ENCODE measurements around the gene NUDT1.

The NUDT1 gene

GRCh38 chr7:2205036-2205780 lies 36.8 kb upstream of the NUDT1 start:
- DNase-seq (ENCODE audit: low read depth): no peak

- no peak for DNase-seq (ENCODE audit: low read depth)
These were observed 33.3 kb upstream of the NUDT1 start for GRCh38 chr7:2208712-2209111.

- peak; percentile 29 for DNase-seq (ENCODE audit: low read depth)
These were observed 32.7 kb upstream of the NUDT1 start for GRCh38 chr7:2209146-2209960.

- DNase-seq (ENCODE audit: low read depth): no peak
These were observed 32.1 kb upstream of the NUDT1 start for GRCh38 chr7:2209961-2210323.

- DNase-seq (ENCODE audit: low read depth): no peak
These were observed 31.3 kb upstream of the NUDT1 start for GRCh38 chr7:2210551-2211258.

GRCh38 chr7:2211259-2211880 lies 30.7 kb upstream of the NUDT1 start:
- no peak for DNase-seq (ENCODE audit: low read depth)

- DNase-seq (ENCODE audit: low read depth): no peak
These were observed 30.1 kb upstream of the NUDT1 start for GRCh38 chr7:2211926-2212325.

- DNase-seq (ENCODE audit: low read depth): no peak
These were observed 29.1 kb upstream of the NUDT1 start for GRCh38 chr7:2212906-2213305.

- DNase-seq (ENCODE audit: low read depth): no peak
These were observed 28.3 kb upstream of the NUDT1 start for GRCh38 chr7:2213551-2214215.

GRCh38 chr7:2214636-2215035 lies 27.4 kb upstream of the NUDT1 start:
- DNase-seq (ENCODE audit: low read depth): no peak

- DNase-seq (ENCODE audit: low read depth): no peak
These were observed 26.2 kb upstream of the NUDT1 start for GRCh38 chr7:2215851-2216250.

- no peak for DNase-seq (ENCODE audit: low read depth)
These were observed 24.8 kb upstream of the NUDT1 start for GRCh38 chr7:2217206-2217605.

- DNase-seq (ENCODE audit: low read depth): no peak
These were observed 24.1 kb upstream of the NUDT1 start for GRCh38 chr7:2217716-2218443.

GRCh38 chr7:2218444-2218785 lies 23.6 kb upstream of the NUDT1 start:
- DNase-seq (ENCODE audit: low read depth): no peak

GRCh38 chr7:2219136-2219535 lies 22.9 kb upstream of the NUDT1 start:
- DNase-seq (ENCODE audit: low read depth): no peak

- DNase-seq (ENCODE audit: low read depth): no peak
These were observed 22.4 kb upstream of the NUDT1 start for GRCh38 chr7:2219606-2220005.

- no peak for DNase-seq (ENCODE audit: low read depth)
These were observed 22.0 kb upstream of the NUDT1 start for GRCh38 chr7:2220030-2220429.

- DNase-seq (ENCODE audit: low read depth): no peak
These were observed 21.5 kb upstream of the NUDT1 start for GRCh38 chr7:2220506-2220905.

- DNase-seq (ENCODE audit: low read depth): no peak
These were observed 21.1 kb upstream of the NUDT1 start for GRCh38 chr7:2220954-2221353.

- no peak for DNase-seq (ENCODE audit: low read depth)
These were observed 19.5 kb upstream of the NUDT1 start for GRCh38 chr7:2222516-2222915.

GRCh38 chr7:2223321-2223720 lies 18.7 kb upstream of the NUDT1 start:
- DNase-seq (ENCODE audit: low read depth): no peak

All from activated T-cell treated with anti-CD3 and anti-CD28 coated beads for 1 hour (primary cell).